ENCODE measurements around the gene CHD9NB. TPM values are rescaled to one million over a fixed set of nuclear protein-coding genes. Genes with fewer than 3 reads are reported as not detected.

CHD9NB gene
- total and polyA plus RNA-seq, 10 of the 15 experiments (the other 5 are each of a cell fraction or from before 2014, with no cell fraction given) = 0.14 to 1.6 (median 0.73) TPM

DNA sequence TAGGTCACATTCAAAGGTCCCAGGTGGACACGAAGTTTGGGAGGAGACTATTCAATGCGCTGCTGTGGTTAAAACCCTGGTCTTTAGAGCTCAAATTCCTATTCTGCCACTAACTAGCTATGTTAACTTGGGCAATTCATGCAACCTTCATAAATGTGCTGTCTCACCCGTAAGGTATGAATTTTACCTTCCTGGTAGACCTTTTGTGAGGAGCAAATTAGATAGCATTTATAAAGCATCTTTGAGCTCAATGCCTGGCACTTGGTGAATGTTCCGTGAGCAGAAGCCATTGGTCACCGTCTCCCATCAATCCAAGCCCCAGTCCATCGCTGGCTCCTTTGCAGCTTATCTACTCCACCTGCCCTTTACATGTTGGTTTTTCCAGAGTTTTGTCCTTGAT, 16.6 kb downstream of the CHD9NB start (continued):
- TF ChIP-seq EGR1 (IDR thresholded peaks at IDR 0.05; ENCODE audit: borderline replicate concordance in 1 of 2, low read depth in 2 of 2, low read length in 2 of 2) (no peak), PBX3 (IDR thresholded peaks at IDR 0.05; ENCODE audit: insufficient replicate concordance, low read depth, low read length) (no peak), CHD2 (IDR thresholded peaks at IDR 0.05; ENCODE audit: borderline replicate concordance, low read depth, low read length) (no peak)

GRCh38 chr16:53035176-53035942, 17.3 kb downstream of the CHD9NB start:
- H3K4me1 ChIP-seq (ENCODE audit: control insufficient read depth, insufficient read depth, low read length) = no peaks in the 10 kb centered on the region
- H3K9ac ChIP-seq (ENCODE audit: control insufficient read depth, insufficient read depth, low read length) = no peak overlapping the region
- no peaks in the 10 kb centered on the region for H3K36me3 ChIP-seq (ENCODE audit: control insufficient read depth in 2 of 2, insufficient read depth in 2 of 2, low read length in 1 of 2)
- no peak for TF ChIP-seq SIN3A (IDR thresholded peaks at IDR 0.05; ENCODE audit: low read depth, low read length)
- no peak for TF ChIP-seq GATAD2B (conservative IDR thresholded peaks at IDR 0.05; ENCODE audit: low read depth)
- no peak for TF ChIP-seq YBX1 (IDR thresholded peaks at IDR 0.05)
- TF ChIP-seq MEF2B (IDR thresholded peaks at IDR 0.05; ENCODE audit: partially characterized antibody, poor library complexity, severe bottlenecking) = no peak
- no peak for TF ChIP-seq KLF5 (IDR thresholded peaks at IDR 0.05; ENCODE audit: partially characterized antibody)
- TF ChIP-seq, protein P1, sequence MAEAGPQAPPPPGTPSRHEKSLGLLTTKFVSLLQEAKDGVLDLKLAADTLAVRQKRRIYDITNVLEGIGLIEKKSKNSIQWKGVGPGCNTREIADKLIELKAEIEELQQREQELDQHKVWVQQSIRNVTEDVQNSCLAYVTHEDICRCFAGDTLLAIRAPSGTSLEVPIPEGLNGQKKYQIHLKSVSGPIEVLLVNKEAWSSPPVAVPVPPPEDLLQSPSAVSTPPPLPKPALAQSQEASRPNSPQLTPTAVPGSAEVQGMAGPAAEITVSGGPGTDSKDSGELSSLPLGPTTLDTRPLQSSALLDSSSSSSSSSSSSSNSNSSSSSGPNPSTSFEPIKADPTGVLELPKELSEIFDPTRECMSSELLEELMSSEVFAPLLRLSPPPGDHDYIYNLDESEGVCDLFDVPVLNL (IDR thresholded peaks at IDR 0.05; ENCODE audit: low read depth, low read length) = no peak
- no peak for TF ChIP-seq HCFC1 (IDR thresholded peaks at IDR 0.05; ENCODE audit: low read length)
- no peak for TF ChIP-seq SPI1 (IDR thresholded peaks at IDR 0.05; ENCODE audit: borderline replicate concordance, insufficient read depth, low read depth, low read length)
- no peak for TF ChIP-seq TARDBP (IDR thresholded peaks at IDR 0.05; ENCODE audit: borderline replicate concordance)
- no peak for TF ChIP-seq CEBPZ (IDR thresholded peaks at IDR 0.05; ENCODE audit: low read depth, low read length)
- no peak for TF ChIP-seq EZH2 (IDR thresholded peaks at IDR 0.05; ENCODE audit: borderline replicate concordance, control insufficient read depth, low read depth, low read length)
- no peak for TF ChIP-seq CBX5 (IDR thresholded peaks at IDR 0.05; ENCODE audit: low read depth)
- intact Hi-C loops (cut with micrococcal nuclease; ENCODE audit: unreplicated experiment) (no loop called here), in situ Hi-C loops (cut with MboI) (no loop called here)
- no peaks in the 10 kb centered on the region; the same call in 2 of the 3 replicates for H3K9me3 ChIP-seq (replicated peaks; ENCODE audit: control insufficient read depth, insufficient read depth, low read length)
- CTCF ChIA-PET = no interaction called here
- no peak overlapping the region for H3K27ac ChIP-seq (ENCODE audit: control insufficient read depth, insufficient read depth)
- SMC1A ChIA-PET (ENCODE audit: uncharacterized antibody, unreplicated experiment) = interaction anchor here (0.6 to 0.9 kb wide), 3 partner anchors 124 to 1005 kb away, joined by 3 to 4 read pairs (median 3); no protein-coding TSS in a partner anchor
- H3K79me2 ChIP-seq (ENCODE audit: control insufficient read depth, insufficient read depth, low read length) = no peaks in the 10 kb centered on the region
- no TSS peak for BruUV-seq (replicated peaks)
- FAIRE-seq (no peak), ATAC-seq (no peak), DNase-seq (ENCODE audit: low read depth, low spot score) (no peak)
- POLR2A ChIA-PET = no interaction called here
- RAD21 ChIA-PET (ENCODE audit: unreplicated experiment) = no interaction called here
- WGBS (ENCODE audit: insufficient coverage, insufficient replicate concordance, low lambda C conversion rate, missing lambda C conversion rate) = 33% methylated on average over 3 of the region's 3 CpGs
- no peaks in the 10 kb centered on the region for H3K27me3 ChIP-seq (replicated peaks in 1 of 2; ENCODE audit: control insufficient read depth in 2 of 2, insufficient read depth in 2 of 2, low read length in 1 of 2)
- H3K4me2 ChIP-seq (ENCODE audit: control insufficient read depth, insufficient read depth) = no peak overlapping the region
- no peak overlapping the region for H2AFZ ChIP-seq (ENCODE audit: control insufficient read depth, low read depth, low read length)
- H4K20me1 ChIP-seq (ENCODE audit: control insufficient read depth, insufficient read depth) = no peaks in the 10 kb centered on the region
- H3K4me3 ChIP-seq = no peak overlapping the region

All from GM12878 (cell line).